C1 segment of cervical spinal cord (tissue), 14 donors: ENCODE results near the gene ARHGEF11.
"Not testable (repeated sequence)": the region's sequence is repeated elsewhere in the genome, so short reads cannot be mapped to it uniquely, and the experiment has no call there.

Experiments
- DNase-seq, 14 donors: peaks; one replicate each; lab custom pipeline; 2025; lab: John Stamatoyannopoulos, UW

ARHGEF11 gene

DNA sequence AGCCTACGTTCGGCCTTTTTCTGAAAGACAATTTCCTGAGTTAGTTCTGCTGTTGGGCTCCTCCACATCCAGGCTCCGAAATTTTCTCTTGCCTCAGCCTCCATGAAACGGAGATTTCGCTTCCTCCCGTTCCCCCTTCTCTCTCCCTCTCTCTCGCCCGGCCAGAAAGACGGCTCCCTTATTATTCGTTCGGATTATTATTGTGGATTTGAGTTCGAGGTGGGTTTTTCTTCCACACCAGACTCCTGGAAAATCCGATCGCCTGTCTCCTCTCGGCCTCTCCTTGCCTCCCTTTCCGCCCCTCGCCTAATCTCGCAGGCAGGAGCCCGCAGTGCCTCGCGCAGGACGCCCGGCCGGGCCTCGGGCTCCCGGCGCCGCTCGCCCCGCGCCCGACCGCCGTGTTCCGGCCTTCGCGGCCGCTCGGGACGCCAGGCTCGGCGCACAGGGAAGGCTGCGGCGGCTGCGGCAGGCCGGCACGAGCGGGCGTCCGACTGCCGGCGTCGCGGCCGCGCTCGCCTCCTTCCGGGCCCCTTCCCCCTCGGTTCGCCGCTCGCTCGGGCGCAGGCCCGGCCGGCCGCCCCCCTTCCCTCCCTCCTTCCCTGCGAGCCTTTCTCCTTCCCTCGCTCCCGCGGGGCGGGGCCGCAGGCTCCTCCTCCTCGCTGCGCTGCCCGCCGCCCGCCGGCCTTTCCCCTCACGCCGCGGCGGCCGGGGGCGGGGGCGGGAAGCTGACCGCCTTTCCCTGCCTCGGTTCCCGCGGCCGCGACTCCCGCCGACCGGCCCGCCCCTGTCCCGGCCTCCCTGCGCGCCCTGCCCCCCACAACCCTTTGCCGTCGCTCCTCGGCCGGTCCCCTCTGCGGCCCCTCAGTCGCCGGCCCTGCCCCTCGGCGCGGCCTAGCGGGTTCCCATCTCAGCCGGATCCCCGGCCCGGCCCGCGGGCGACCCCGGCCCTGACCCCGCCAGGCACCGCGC lies at the start of gene ARHGEF11:
ARHGEF11 (minus strand) TSS at position 493 of the 969 bp plus-strand sequence. CDS start 1,412 bp downstream, outside the sequence.
- peak; percentile 12 to 90 (median 80) for DNase-seq

- DNase-seq = no peak
Observed at GRCh38 chr1:157095091-157095490, 49.5 kb upstream of the ARHGEF11 start.

DNA sequence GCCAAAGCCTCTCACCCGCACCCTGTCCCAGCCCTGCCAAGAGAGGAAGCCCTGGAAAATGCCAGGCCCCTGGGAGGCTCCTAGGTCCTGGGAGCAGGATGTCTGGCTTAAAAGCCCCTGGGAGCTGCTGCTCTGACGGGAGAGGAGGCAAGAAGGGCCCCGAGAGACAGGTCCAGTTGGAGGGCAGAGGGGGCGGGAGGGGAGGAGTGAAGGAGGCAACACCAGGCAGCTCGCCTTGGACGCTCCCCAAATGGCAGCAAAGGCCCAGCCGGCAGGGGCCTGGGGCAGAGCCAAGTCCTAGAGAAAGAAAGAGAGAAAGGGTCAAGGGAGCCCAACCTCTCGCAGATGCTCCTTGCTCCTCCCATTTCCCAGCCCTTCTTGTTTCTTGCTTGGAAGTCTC lies 47.3 kb upstream of the ARHGEF11 start:
- peak in 6 of 14 donors; percentile 14 to 34 (median 20) for DNase-seq

DNA sequence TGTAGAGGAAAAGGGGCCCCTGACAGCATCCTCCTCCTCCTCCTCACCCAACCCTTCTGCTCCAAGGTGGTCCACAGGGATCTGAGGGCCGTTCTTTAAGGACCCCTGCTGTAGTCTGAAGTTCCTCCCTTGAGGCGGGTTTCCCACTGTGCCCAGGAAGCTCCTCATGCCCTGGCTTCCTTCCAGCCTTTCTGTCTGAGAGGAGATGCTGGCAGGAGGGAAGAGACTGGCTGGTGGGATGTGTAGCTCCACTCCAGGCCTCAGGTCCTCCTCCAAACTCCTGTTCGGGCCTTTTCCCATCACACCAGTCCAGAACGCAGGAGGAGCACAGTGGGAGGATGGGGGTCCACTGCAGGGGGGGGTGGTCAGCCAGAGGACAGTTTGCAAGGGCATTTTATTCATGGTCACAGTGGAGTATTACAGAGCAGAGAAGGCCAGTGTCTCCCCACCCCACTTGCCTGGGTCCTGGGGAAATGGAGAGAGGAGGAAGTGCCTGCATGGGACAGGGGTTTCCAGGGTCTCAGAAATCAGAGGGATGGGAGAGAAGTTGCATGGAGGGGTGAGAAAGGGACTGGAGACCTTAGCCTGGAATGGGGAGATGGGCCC lies 46.2 kb upstream of the ARHGEF11 start:
- DNase-seq = no peak

DNA sequence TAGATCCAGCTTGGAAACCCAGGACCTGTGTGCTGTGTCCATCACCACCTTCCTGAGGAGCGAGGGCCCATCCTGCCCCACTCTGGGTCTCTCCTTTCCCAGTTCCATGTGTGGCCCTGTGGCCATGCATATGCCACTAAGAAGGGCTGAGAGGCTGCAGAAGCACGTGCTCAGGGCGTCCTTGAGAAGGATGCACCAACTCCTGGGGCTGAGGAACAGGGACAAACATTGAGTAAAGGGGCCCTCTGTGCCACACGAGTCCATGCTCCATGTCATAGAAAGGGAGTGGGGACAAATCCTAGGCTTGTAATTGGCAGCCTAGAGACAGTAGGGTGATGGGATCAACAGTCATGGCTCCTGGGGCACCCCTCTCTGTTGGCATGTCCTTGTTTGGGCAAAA lies 45.6 kb upstream of the ARHGEF11 start:
- DNase-seq = no peak

DNA sequence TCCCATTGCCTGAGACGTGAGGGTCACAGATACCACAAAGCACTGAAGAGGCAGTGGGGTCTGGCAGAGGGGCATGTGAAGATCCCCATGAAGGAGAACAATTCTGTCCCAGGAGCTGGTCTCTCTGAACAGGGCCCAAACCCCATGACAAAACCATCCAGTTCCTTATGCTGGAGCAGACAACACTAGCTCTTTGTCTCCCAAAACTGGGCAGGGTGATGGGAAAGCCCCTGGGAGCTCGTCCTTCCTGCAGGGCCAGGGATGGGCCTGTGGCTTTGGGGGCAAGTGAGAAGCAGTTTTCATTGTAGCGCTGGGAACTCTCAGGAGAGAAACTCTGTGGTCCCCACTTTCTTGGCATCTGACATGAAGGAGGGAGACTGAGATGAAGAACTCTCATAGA lies 45.2 kb upstream of the ARHGEF11 start:
- no peak for DNase-seq

DNA sequence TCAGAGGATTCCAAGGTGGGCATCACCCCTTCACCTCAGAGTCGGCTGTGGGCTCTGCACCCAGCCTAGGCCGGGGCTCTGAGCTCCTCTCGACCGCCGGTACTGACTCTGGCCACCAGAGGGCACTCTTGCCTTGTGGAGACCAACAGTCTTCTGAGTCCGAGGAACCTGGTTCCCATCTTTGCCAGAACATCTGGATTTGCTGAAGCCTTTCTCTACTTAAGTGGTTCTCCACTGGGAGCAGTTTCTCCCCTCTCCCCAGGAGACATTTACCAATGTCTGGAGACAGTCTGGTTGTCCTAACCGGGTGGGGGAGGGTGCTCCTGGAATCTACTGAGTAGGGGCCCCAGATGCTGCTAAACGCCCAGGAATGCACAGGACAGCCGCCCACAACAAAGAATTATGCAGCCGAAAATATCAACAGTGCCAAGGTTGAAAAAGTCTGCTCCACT lies 44.7 kb upstream of the ARHGEF11 start:
- peak in 11 of 14 donors; percentile 14 to 80 (median 56) for DNase-seq

DNA sequence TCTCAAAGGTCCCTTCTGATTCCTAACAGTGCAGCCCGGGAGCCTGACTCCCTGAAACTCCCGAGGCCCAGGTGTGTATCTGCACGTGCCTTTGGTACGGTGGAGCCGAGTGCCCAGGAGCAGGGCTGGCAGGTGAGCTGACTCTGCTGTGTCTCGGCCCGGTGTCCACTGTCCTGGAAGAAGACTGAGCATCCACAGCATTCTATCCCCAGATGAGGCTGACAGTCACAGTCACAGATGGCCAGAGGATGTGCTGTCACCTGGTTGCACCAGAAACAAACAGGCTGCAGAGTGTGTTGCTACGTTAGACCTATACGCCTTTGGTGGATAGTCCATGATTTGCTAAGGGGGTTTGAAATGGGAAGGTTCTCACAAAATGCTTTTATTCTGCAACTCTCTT lies 44.2 kb upstream of the ARHGEF11 start:
- peak in 1 of 14 donors; percentile 38 for DNase-seq

DNA sequence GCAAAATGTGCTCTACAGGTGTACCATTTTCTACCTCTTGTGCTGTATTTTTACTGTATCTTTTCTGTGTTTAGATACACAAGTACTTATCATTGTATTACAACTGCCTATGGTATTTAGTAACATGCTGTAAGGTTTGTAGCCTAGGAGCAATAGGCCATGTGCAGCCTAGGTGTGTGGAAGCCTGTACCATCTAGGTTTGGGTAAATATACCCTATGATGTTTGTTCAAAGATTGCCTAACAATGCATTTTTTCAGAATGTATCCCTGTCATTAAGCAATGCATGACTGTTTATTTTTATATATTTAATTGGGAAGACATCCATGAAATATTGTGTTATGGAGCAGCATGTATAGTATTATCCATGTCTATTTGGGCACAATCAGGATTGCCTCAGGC lies 43.1 kb upstream of the ARHGEF11 start:
- DNase-seq = no peak

DNA sequence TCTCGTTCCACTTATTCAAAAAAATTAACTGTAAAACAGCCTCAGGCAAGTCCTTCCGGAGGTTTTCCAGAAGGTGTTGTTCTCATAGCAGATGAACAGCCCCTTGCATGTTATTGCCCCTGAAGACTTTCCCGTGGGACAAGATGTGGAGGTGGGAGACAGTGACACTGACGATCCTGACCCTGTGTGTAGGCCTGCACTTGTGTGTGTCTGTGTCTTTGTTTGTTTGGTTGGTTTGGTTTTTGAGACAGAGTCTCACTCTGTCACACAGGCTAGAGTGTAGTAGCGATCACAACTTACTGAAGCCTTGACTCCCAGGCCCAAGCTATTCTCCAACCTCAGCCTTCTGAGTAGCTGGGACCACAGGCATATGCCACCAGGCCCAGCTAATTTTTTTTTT lies 41.5 kb upstream of the ARHGEF11 start:
- no peak for DNase-seq

DNA sequence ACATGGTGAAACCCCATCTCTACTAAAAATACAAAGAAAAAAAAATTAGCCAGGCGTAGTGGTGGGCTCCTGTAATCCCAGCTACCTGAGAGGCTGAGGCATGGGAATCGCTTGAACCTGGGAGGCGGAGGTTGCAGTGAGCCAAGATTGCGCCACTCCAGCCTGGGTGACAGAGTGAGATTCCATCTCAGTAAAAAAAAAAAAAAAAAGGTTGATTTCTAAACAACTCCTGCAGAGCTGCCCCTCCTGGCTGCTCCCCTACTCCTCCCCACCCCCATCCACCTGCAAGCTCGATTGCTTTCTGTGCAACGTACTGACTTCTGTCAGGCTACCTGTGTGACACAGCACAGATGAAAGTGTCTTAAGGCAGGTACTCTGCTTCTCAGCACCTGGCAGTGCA lies 40.8 kb upstream of the ARHGEF11 start:
- no peak for DNase-seq

DNA sequence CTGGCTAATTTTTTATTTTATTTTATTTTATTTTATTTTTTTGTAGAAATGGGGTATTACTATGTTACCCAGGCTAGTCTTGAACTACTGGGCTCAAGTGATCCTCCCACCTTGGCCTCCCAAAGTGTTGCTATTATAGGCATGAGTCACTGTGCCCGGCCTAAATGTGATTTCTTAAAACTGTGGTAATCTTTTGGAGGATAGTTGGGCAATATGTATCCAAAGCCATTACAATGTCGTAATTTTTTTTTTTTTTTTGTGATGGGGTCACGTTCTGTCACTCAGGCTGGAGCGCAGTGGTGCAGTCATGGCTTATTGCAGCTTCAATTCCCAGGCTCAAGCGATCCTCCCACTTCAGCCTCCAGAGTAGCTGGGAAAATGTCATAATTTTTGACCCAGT lies 39.9 kb upstream of the ARHGEF11 start:
- DNase-seq = no peak

- no peak for DNase-seq
Observed at GRCh38 chr1:157084720-157085119, 39.2 kb upstream of the ARHGEF11 start.

DNA sequence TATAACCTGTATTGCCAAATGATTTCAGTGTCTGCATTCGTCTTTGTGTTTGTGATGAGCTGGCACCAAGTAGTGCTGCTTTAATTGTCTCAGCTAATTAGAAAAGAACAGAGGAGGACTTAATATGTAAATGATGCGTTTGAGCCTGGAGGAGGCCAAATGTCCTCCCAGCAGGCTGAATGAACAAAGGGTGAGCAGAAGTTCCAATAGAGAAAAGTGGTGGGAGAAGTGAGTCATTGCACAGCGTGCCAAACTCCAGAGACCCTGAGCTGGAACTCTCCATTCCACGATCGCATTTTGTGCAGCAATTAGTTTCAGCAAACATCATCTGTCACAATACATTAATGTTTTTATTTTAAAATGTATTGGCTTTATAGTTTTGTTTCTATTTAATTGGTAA lies 36.2 kb upstream of the ARHGEF11 start:
- DNase-seq = no peak

- DNase-seq = no peak
Observed at GRCh38 chr1:157080714-157081113, 35.2 kb upstream of the ARHGEF11 start.

- DNase-seq = no peak
Observed at GRCh38 chr1:157077394-157077793, 31.9 kb upstream of the ARHGEF11 start.

DNA sequence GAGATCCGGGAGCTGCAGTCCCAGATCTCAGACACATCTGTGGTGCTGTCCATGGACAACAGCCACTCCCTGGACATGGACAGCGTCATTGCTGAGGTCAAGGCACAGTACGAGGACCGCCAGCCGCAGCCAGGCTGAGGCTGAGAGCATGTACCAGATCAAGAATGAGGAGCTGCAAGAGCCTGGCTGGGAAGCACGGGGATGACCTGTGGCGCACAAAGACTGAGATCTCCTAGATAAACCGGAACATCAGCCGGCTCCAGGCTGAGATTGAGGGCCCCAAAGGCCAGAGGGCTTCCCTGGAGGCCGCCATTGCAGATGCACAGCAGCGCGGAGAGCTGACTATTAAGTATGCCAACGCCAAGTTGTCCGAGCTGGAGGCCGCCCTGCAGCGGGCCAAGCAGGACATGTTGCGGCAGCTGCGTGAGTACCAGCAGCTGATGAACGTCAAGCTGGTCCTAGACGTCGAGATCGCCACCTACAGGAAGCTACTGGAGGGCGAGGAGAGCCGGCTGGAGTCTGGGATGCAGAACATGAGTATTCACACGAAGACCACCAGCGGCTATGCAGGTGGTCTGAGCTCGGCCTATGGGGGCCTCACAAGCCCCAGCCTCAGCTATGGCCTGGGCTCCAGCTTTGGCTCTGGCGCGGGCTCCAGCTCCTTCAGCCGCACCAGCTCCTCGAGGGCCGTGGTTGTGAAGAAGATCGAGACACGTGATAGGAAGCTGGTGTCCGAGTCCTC lies 28.6 kb upstream of the ARHGEF11 start:
- DNase-seq = peak in 9 of 14 donors; percentile 10 to 53 (median 17)

- DNase-seq = no peak
Observed at GRCh38 chr1:157069601-157070000, 24.1 kb upstream of the ARHGEF11 start.

DNA sequence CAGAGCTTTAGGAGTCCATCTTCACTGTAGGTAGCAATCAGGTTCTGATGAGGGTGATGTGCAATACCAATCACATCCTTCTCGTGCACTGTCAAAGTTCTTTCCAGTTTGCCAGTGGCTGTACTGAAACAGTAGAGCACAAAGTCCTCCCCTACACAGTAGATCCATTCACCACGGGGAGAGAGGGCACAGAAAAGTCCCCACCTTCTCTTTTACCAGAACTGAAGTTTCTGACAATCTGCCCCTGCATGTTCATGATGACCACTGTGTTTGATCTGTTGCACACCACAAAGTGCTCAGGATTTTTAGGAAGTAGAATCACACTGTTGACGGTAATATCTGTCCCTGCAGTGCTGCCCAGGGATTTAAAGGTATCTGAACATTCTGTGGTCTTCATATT lies 13.7 kb upstream of the ARHGEF11 start:
- not testable (repeated sequence) for DNase-seq

GRCh38 chr1:157056269-157056668 lies 10.7 kb upstream of the ARHGEF11 start:
- DNase-seq = no peak

GRCh38 chr1:157055729-157056128 lies 10.2 kb upstream of the ARHGEF11 start:
- DNase-seq = not testable (repeated sequence)

GRCh38 chr1:157050836-157051235 lies 5.3 kb upstream of the ARHGEF11 start:
- DNase-seq = no peak
